H9 (cell line): ENCODE data around the gene IGFBP5. TPM values are rescaled to one million over a fixed set of nuclear protein-coding genes. Genes with fewer than 3 reads are reported as not detected.

Experiments
- DNase-seq: peaks from one replicate; pipeline ENCODE4 v3.0.0-alpha.2; 2017
- H2AFZ ChIP-seq: one replicate; pipeline ENCODE4 v1.6.1; 2013; ENCODE audit warnings: mild to moderate bottlenecking, low read length, control low read depth, moderate library complexity
- H2AK5ac ChIP-seq: 2 replicates; pipeline ENCODE4 v1.6.1; 2013; ENCODE audit warnings: low read length, control low read depth, mixed read lengths; ENCODE audit not compliant: insufficient read length
- H2BK120ac ChIP-seq: one replicate; pipeline ENCODE4 v1.6.1; 2013; ENCODE audit warnings: low read depth, mild to moderate bottlenecking, low read length, control low read depth, inconsistent platforms; ENCODE audit not compliant: poor library complexity, severe bottlenecking
- H2BK12ac ChIP-seq: 2 replicates; pipeline ENCODE4 v1.6.1; 2013; ENCODE audit warnings: low read length, control low read depth, mixed read lengths, low read depth; ENCODE audit not compliant: insufficient read length
- H2BK15ac ChIP-seq: 2 replicates; pipeline ENCODE4 v1.6.1; 2013; ENCODE audit warnings: low read depth, low read length, control low read depth
- H2BK20ac ChIP-seq: one replicate; pipeline ENCODE4 v1.6.1; 2013; ENCODE audit warnings: low read depth, mild to moderate bottlenecking, low read length, control low read depth, inconsistent platforms; ENCODE audit not compliant: poor library complexity, severe bottlenecking
- H2BK5ac ChIP-seq: 2 replicates; pipeline ENCODE4 v1.6.1; 2013; ENCODE audit warnings: low read length, control low read depth, mixed read lengths; ENCODE audit not compliant: insufficient read length
- H3K14ac ChIP-seq: 2 replicates; pipeline ENCODE4 v1.6.1; 2013; ENCODE audit warnings: low read length, control low read depth; ENCODE audit not compliant: insufficient read depth
- H3K18ac ChIP-seq: 2 replicates; pipeline ENCODE4 v1.6.1; 2013; ENCODE audit warnings: low read depth, mild to moderate bottlenecking, mixed read lengths, low read length, control low read depth; ENCODE audit not compliant: insufficient read length
- H3K23ac ChIP-seq: 2 replicates; pipeline ENCODE4 v1.6.1; 2013; ENCODE audit warnings: low read length, control low read depth, mixed read lengths, low read depth; ENCODE audit not compliant: insufficient read length
- H3K23me2 ChIP-seq: 2 replicates; pipeline ENCODE4 v1.6.1; 2013; ENCODE audit warnings: low read depth, mild to moderate bottlenecking, mixed read lengths, low read length, control low read depth; ENCODE audit not compliant: insufficient read length, poor library complexity, severe bottlenecking
- H3K27ac ChIP-seq: 2 replicates; pipeline ENCODE4 v1.5.1; 2013; ENCODE audit warnings: low read length, control low read depth, mixed read lengths, low read depth; ENCODE audit not compliant: insufficient read length
- H3K27me3 ChIP-seq: 2 replicates; pipeline ENCODE4 v1.6.1; 2013; ENCODE audit warnings: low read length, control low read depth, inconsistent platforms; ENCODE audit not compliant: insufficient read depth
- H3K4ac ChIP-seq: 2 replicates; pipeline ENCODE4 v1.6.1; 2013; ENCODE audit warnings: low read depth, mild to moderate bottlenecking, control low read depth, inconsistent platforms, low read length, moderate library complexity
- H3K4me1 ChIP-seq: 2 replicates; pipeline ENCODE4 v1.6.1; 2013; ENCODE audit warnings: low read length, control low read depth, inconsistent platforms; ENCODE audit not compliant: insufficient read depth
- H3K4me2 ChIP-seq: 2 replicates; pipeline ENCODE4 v1.6.1; 2013; ENCODE audit warnings: low read length, control low read depth, mixed read lengths; ENCODE audit not compliant: insufficient read length, insufficient read depth
- H3K56ac ChIP-seq: 2 replicates; pipeline ENCODE4 v1.6.1; 2013; ENCODE audit warnings: low read depth, mild to moderate bottlenecking, mixed read lengths, low read length, control low read depth; ENCODE audit not compliant: insufficient read length
- H3K79me1 ChIP-seq: 2 replicates; pipeline ENCODE4 v1.6.1; 2013; ENCODE audit warnings: low read depth, mild to moderate bottlenecking, moderate library complexity, low read length, control low read depth, inconsistent platforms; ENCODE audit not compliant: insufficient read depth, poor library complexity, severe bottlenecking
- H3K79me2 ChIP-seq: 2 replicates; pipeline ENCODE4 v1.6.1; 2013; ENCODE audit warnings: low read length, control low read depth, inconsistent platforms; ENCODE audit not compliant: insufficient read depth
- H3K9ac ChIP-seq: 2 replicates; pipeline ENCODE4 v1.6.1; 2013; ENCODE audit warnings: low read length, control low read depth, mixed read lengths; ENCODE audit not compliant: insufficient read length; ENCODE audit errors: extremely low read depth
- H3K9me3 ChIP-seq: one replicate; pipeline ENCODE4 v1.6.1; 2013; ENCODE audit warnings: low read depth, low read length, inconsistent platforms; ENCODE audit not compliant: control insufficient read depth
- H3T11ph ChIP-seq: one replicate; pipeline ENCODE4 v1.6.1; 2013; ENCODE audit warnings: mild to moderate bottlenecking, low read length, control low read depth, inconsistent platforms
- H4K20me1 ChIP-seq: one replicate; pipeline ENCODE4 v1.6.1; 2013; ENCODE audit not compliant: control insufficient read depth, insufficient read length, insufficient read depth
- H4K5ac ChIP-seq: 2 replicates; pipeline ENCODE4 v1.6.1; 2013; ENCODE audit warnings: low read depth, mild to moderate bottlenecking, mixed read lengths, low read length, control low read depth; ENCODE audit not compliant: insufficient read length
- H4K8ac ChIP-seq: replicated peaks from 2 replicates; pipeline ENCODE4 v1.6.1; 2013; ENCODE audit warnings: low read length, control low read depth, mixed read lengths, low read depth; ENCODE audit not compliant: insufficient read length
- H4K91ac ChIP-seq: 2 replicates; pipeline ENCODE4 v1.6.1; 2013; ENCODE audit warnings: low read depth, mild to moderate bottlenecking, moderate library complexity, mixed read lengths, low read length, control low read depth; ENCODE audit not compliant: insufficient read length
- H3K27ac Mint-ChIP-seq, 3 experiments: 2 replicates in 2 of 3; 3 replicates in 1 of 3; pipeline ENCODE4 v1.8.0; 2020 to 2021; ENCODE audit warnings: mixed read lengths in 3 of 3, mild to moderate bottlenecking in 1 of 3, moderate library complexity in 1 of 3
- H3K27me3 Mint-ChIP-seq: 2 replicates; pipeline ENCODE4 v1.8.0; 2021; ENCODE audit warnings: low read depth, mild to moderate bottlenecking, moderate library complexity, mixed read lengths
- H3K36me3 Mint-ChIP-seq, 3 experiments: 2 replicates in 2 of 3; 3 replicates in 1 of 3; pipeline ENCODE4 v1.8.0; 2020 to 2021; ENCODE audit warnings: low read depth in 3 of 3, mixed read lengths in 3 of 3; ENCODE audit not compliant: insufficient read depth in 1 of 3
- H3K4me1 Mint-ChIP-seq, 2 experiments: 2 replicates each; pipeline ENCODE4 v1.8.0; 2020; ENCODE audit warnings: mixed read lengths in 2 of 2
- H3K4me3 Mint-ChIP-seq, 2 experiments: 2 replicates in 1 of 2; 3 replicates in 1 of 2; pipeline ENCODE4 v1.8.0; 2020 to 2021; ENCODE audit warnings: mild to moderate bottlenecking in 2 of 2, mixed read lengths in 2 of 2, moderate library complexity in 1 of 2
- H3K9me3 Mint-ChIP-seq, 2 experiments: 2 replicates in 1 of 2; 3 replicates in 1 of 2; pipeline ENCODE4 v1.8.0; 2020; ENCODE audit warnings: mild to moderate bottlenecking in 2 of 2, mixed read lengths in 2 of 2, moderate library complexity in 1 of 2
- WGBS: extraction: QIAGEN DNeasy Blood & Tissue Kit; methylation state at CpG from one replicate; pipeline ENCODE4 v1.1.7; 2013; ENCODE audit warnings: missing lambda C conversion rate, low lambda C conversion rate, mixed read lengths; ENCODE audit not compliant: insufficient read length; ENCODE audit errors: extremely low coverage; 5-methylcytosine and 5-hydroxymethylcytosine counted together
- total RNA-seq: library from RNA; stranded (reverse); gene quantifications from 2 replicates; pipeline ENCODE4 v1.2.1, GENCODE V29; 2021
- TF ChIP-seq, protein P1 (sequence below): fragments of 200-600 bp; sonication (generic); conservative IDR thresholded peaks from 3 replicates; pipeline ENCODE4 v1.8.0; 2021; ENCODE audit warnings: antibody characterized with exemption, mild to moderate bottlenecking

The IGFBP5 gene
- total RNA-seq, 1 experiment from 2014 or later: 0.90 TPM

DNA sequence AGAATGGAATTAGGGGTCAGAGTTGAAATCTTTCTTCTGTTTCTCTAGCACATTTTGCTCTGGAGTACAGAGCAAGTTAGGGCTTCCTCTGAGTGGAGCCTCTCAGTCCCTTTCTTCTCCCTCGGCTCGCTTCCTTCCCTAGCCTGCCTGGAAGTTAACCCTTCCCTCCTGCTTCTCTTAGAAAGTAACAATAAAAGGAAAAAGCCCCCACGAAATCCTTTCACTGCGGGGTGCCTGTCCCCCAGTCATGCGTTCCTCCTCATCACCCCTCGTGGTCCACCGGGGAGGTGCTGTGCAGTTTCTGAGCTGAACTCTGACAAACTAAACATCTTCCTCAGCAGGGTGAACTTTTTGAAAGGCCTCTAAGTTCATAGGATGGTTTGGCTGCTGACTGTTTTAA, 60.2 kb downstream of the IGFBP5 start:
- H3K4ac ChIP-seq: no peak overlapping the region
- peaks cover 3% of the 10 kb centered on the region for H3K79me1 ChIP-seq
- Mint-ChIP-seq H3K36me3 (peaks cover 21 to 28% (median 24%) of the 10 kb centered on the region in 3 experiments), H3K27ac (peak overlapping the region; percentile 88 to 99 (median 94); a peak in 6 of 7 replicates), H3K4me1 (peaks cover 55 to 67% of the 10 kb centered on the region in 2 experiments), H3K4me3 (peak overlapping the region; percentile 97 to 100), H3K9me3 (peaks cover 0 to 3% of the 10 kb centered on the region in 2 experiments; a peak in 2 of 5 replicates), H3K27me3 (peaks cover 23% of the 10 kb centered on the region)
- H3K27me3 ChIP-seq: no peaks in the 10 kb centered on the region
- H2BK15ac ChIP-seq: no peak overlapping the region
- H3K23me2 ChIP-seq: peaks cover 36% of the 10 kb centered on the region
- no peak for DNase-seq
- no peak overlapping the region for H2BK5ac ChIP-seq
- H4K91ac ChIP-seq: no peak overlapping the region
- H3K23ac ChIP-seq: no peak overlapping the region
- H3K27ac ChIP-seq: no peak overlapping the region
- H4K5ac ChIP-seq: no peak overlapping the region
- TF ChIP-seq, protein P1, sequence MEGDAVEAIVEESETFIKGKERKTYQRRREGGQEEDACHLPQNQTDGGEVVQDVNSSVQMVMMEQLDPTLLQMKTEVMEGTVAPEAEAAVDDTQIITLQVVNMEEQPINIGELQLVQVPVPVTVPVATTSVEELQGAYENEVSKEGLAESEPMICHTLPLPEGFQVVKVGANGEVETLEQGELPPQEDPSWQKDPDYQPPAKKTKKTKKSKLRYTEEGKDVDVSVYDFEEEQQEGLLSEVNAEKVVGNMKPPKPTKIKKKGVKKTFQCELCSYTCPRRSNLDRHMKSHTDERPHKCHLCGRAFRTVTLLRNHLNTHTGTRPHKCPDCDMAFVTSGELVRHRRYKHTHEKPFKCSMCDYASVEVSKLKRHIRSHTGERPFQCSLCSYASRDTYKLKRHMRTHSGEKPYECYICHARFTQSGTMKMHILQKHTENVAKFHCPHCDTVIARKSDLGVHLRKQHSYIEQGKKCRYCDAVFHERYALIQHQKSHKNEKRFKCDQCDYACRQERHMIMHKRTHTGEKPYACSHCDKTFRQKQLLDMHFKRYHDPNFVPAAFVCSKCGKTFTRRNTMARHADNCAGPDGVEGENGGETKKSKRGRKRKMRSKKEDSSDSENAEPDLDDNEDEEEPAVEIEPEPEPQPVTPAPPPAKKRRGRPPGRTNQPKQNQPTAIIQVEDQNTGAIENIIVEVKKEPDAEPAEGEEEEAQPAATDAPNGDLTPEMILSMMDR: no peak
- no peak overlapping the region for H2BK12ac ChIP-seq
- H2AK5ac ChIP-seq: no peak overlapping the region
- no peak overlapping the region for H3K56ac ChIP-seq
- peaks cover 5% of the 10 kb centered on the region; the same call in 1 of the 2 replicates for H3K4me1 ChIP-seq
- H3K18ac ChIP-seq: no peak overlapping the region
- no peak overlapping the region for H3K14ac ChIP-seq
- H3K4me2 ChIP-seq: peak overlapping the region; percentile 96
- peaks cover 23% of the 10 kb centered on the region; the same call in 1 of the 2 replicates for H3K79me2 ChIP-seq
- H4K8ac ChIP-seq: no peak overlapping the region
- no peak overlapping the region for H2AFZ ChIP-seq
- no peak overlapping the region for H2BK20ac ChIP-seq
- no CpG with 5 or more reads among the region's 7 CpGs for WGBS
- no peak overlapping the region for H3T11ph ChIP-seq
- peak overlapping the region; percentile 22 for H3K9ac ChIP-seq
- H4K20me1 ChIP-seq: no peaks in the 10 kb centered on the region
- no peaks in the 10 kb centered on the region for H3K9me3 ChIP-seq
- H2BK120ac ChIP-seq: no peak overlapping the region
